ENCODE measurements around the gene PTPRM. TPM values are rescaled to one million over a fixed set of nuclear protein-coding genes. Genes with fewer than 3 reads are reported as not detected.

Gene PTPRM
- total and polyA plus RNA-seq, 2 of the 8 experiments (the other 6 are each of a cell fraction or from before 2014, with no cell fraction given): 4.1 to 7.0 TPM

GRCh38 chr18:8133888-8134287 lies 566.8 kb downstream of the PTPRM start:
- no peak overlapping the region for H3K56ac ChIP-seq (replicated peaks; ENCODE audit: insufficient read length, low read depth, low read length)
- H3K14ac ChIP-seq (ENCODE audit: insufficient read length): no peak overlapping the region
- no peaks in the 10 kb centered on the region for H4K20me1 ChIP-seq (replicated peaks in 1 of 2; ENCODE audit: control insufficient read depth in 1 of 2, insufficient read depth in 2 of 2, low read length in 2 of 2)
- no peak overlapping the region for H2BK20ac ChIP-seq (ENCODE audit: low read length)
- no peaks in the 10 kb centered on the region for H3K27me3 ChIP-seq (replicated peaks in 1 of 4; ENCODE audit: control insufficient read depth in 3 of 4, extremely low read depth in 1 of 4, insufficient read depth in 3 of 4, low read length in 3 of 4)
- no peak overlapping the region for H3K4ac ChIP-seq (replicated peaks; ENCODE audit: insufficient read length, low read depth, low read length)
- FAIRE-seq (no peak), DNase-seq (ENCODE audit: low read depth in 1 of 2, low spot score in 2 of 2) (no peak)
- H4K5ac ChIP-seq (ENCODE audit: insufficient read length, low read depth, low read length): no peak overlapping the region
- H3K23me2 ChIP-seq (ENCODE audit: low read depth, low read length): no peaks in the 10 kb centered on the region
- no peak overlapping the region for H2BK15ac ChIP-seq (ENCODE audit: low read length)
- WGBS, 2 experiments (ENCODE audit: extremely low coverage in 1 of 2, insufficient coverage in 1 of 2, insufficient read length in 1 of 2, insufficient replicate concordance in 2 of 2, low coverage in 1 of 2, low lambda C conversion rate in 2 of 2, missing lambda C conversion rate in 1 of 2): 90% methylated on average over 1 of the region's 1 CpG; no CpG with 5 or more reads in 1 of the 2 experiments
- H2AFZ ChIP-seq (ENCODE audit: low read length): no peak overlapping the region
- H3K4me1 ChIP-seq (replicated peaks in 1 of 4; ENCODE audit: control insufficient read depth in 3 of 4, insufficient read depth in 4 of 4, low read length in 3 of 4): no peaks in the 10 kb centered on the region
- no peak overlapping the region for H3K4me3 ChIP-seq (ENCODE audit: extremely low read depth in 1 of 4, insufficient read depth in 2 of 4, low read depth in 3 of 4, low read length in 4 of 4)
- H3K27ac ChIP-seq (ENCODE audit: low read depth, low read length): no peak overlapping the region
- no peak overlapping the region for H3K18ac ChIP-seq (ENCODE audit: extremely low read depth, low read length)
- no peak overlapping the region for H2AK5ac ChIP-seq (ENCODE audit: low read depth, low read length)
- ChIA-PET POLR2A (ENCODE audit: partially characterized antibody) (no interaction called here), CTCF (ENCODE audit: partially characterized antibody) (no interaction called here)
- H3K79me1 ChIP-seq (ENCODE audit: low read depth, low read length): no peaks in the 10 kb centered on the region
- no peak overlapping the region for H3K23ac ChIP-seq (ENCODE audit: insufficient read length)
- no peak overlapping the region for H2BK12ac ChIP-seq (ENCODE audit: low read depth, low read length)
- H3K36me3 ChIP-seq (ENCODE audit: control insufficient read depth in 2 of 4, insufficient read depth in 4 of 4, low read length in 3 of 4): no peaks in the 10 kb centered on the region
- H3K79me2 ChIP-seq (ENCODE audit: control insufficient read depth in 1 of 2, insufficient read depth in 2 of 2, low read length in 2 of 2): no peaks in the 10 kb centered on the region
- no peaks in the 10 kb centered on the region for H3K9me3 ChIP-seq (ENCODE audit: insufficient read depth in 2 of 2, low read depth in 1 of 2, low read length in 1 of 2)
- no peak overlapping the region for H4K91ac ChIP-seq (replicated peaks; ENCODE audit: insufficient read length, low read length)
- no peak overlapping the region for H2BK5ac ChIP-seq (ENCODE audit: low read depth, low read length)
- H2BK120ac ChIP-seq (replicated peaks; ENCODE audit: low read depth, low read length): no peak overlapping the region
- no peak overlapping the region for H3K9ac ChIP-seq (replicated peaks in 1 of 4; ENCODE audit: extremely low read depth in 1 of 4, low read depth in 3 of 4, low read length in 3 of 4)
- H3K4me2 ChIP-seq (ENCODE audit: insufficient read depth in 1 of 2, low read depth in 2 of 2, low read length in 2 of 2): no peak overlapping the region
- H4K8ac ChIP-seq (ENCODE audit: extremely low read depth, insufficient read depth, low read length): no peak overlapping the region
- TF ChIP-seq EZH2 (IDR thresholded peaks at IDR 0.05; ENCODE audit: low read depth, low read length, severe bottlenecking): no peak
- TF ChIP-seq TEAD4 (IDR thresholded peaks at IDR 0.05; ENCODE audit: low read depth, low read length): no peak
- no peak for TF ChIP-seq HDAC6 (IDR thresholded peaks at IDR 0.05; ENCODE audit: low read depth, low read length)
- TF ChIP-seq PHF8 (conservative IDR thresholded peaks at IDR 0.05; ENCODE audit: low read depth, low read length): no peak
- TF ChIP-seq MAFK (IDR thresholded peaks at IDR 0.05; ENCODE audit: low read depth, low read length): no peak
- TF ChIP-seq ATF3 (IDR thresholded peaks at IDR 0.05; ENCODE audit: insufficient read depth, low read depth, low read length): no peak
- no peak for TF ChIP-seq EP300 (IDR thresholded peaks at IDR 0.05; ENCODE audit: borderline replicate concordance in 1 of 2, low read depth in 2 of 2, low read length in 2 of 2)
- TF ChIP-seq BACH1 (IDR thresholded peaks at IDR 0.05; ENCODE audit: low read length): no peak
- no peak for TF ChIP-seq SRF (IDR thresholded peaks at IDR 0.05; ENCODE audit: low read depth, low read length)
- no peak for TF ChIP-seq GABPA (IDR thresholded peaks at IDR 0.05; ENCODE audit: borderline replicate concordance, insufficient read depth, low read length)
- TF ChIP-seq CBX5 (IDR thresholded peaks at IDR 0.05; ENCODE audit: low read depth, low read length): no peak
- no peak for TF ChIP-seq NANOG (IDR thresholded peaks at IDR 0.05; ENCODE audit: insufficient read depth, low read depth, low read length, poor library complexity, severe bottlenecking)
- TF ChIP-seq SUZ12 (IDR thresholded peaks at IDR 0.05; ENCODE audit: low read length): no peak
- TF ChIP-seq SIRT6 (IDR thresholded peaks at IDR 0.05; ENCODE audit: low read length): no peak
